ENCODE measurements around the gene ST6GAL1.

- TF ChIP-seq, protein P1, sequence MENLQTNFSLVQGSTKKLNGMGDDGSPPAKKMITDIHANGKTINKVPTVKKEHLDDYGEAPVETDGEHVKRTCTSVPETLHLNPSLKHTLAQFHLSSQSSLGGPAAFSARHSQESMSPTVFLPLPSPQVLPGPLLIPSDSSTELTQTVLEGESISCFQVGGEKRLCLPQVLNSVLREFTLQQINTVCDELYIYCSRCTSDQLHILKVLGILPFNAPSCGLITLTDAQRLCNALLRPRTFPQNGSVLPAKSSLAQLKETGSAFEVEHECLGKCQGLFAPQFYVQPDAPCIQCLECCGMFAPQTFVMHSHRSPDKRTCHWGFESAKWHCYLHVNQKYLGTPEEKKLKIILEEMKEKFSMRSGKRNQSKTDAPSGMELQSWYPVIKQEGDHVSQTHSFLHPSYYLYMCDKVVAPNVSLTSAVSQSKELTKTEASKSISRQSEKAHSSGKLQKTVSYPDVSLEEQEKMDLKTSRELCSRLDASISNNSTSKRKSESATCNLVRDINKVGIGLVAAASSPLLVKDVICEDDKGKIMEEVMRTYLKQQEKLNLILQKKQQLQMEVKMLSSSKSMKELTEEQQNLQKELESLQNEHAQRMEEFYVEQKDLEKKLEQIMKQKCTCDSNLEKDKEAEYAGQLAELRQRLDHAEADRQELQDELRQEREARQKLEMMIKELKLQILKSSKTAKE (CRISPR knock-in tag; IDR thresholded peaks at IDR 0.05; ENCODE audit: borderline replicate concordance), result no peak
- no peak for TF ChIP-seq GMEB2 (CRISPR knock-in tag; IDR thresholded peaks at IDR 0.05; ENCODE audit: low read depth)
- no peak for TF ChIP-seq TCF12 (IDR thresholded peaks at IDR 0.05)
- TF ChIP-seq TCF12 (CRISPR knock-in tag; IDR thresholded peaks at IDR 0.05), result no peak
- no peak for TF ChIP-seq CHD4 (IDR thresholded peaks at IDR 0.05; ENCODE audit: borderline replicate concordance, low read length)
- TF ChIP-seq ZBTB37 (CRISPR knock-in tag; IDR thresholded peaks at IDR 0.05), result no peak
- no peak for TF ChIP-seq CTCF (CRISPR knock-in tag; IDR thresholded peaks at IDR 0.05)
- no peak for TF ChIP-seq MBD4 (IDR thresholded peaks at IDR 0.05; ENCODE audit: borderline replicate concordance, low read length)
- TF ChIP-seq, protein P2, sequence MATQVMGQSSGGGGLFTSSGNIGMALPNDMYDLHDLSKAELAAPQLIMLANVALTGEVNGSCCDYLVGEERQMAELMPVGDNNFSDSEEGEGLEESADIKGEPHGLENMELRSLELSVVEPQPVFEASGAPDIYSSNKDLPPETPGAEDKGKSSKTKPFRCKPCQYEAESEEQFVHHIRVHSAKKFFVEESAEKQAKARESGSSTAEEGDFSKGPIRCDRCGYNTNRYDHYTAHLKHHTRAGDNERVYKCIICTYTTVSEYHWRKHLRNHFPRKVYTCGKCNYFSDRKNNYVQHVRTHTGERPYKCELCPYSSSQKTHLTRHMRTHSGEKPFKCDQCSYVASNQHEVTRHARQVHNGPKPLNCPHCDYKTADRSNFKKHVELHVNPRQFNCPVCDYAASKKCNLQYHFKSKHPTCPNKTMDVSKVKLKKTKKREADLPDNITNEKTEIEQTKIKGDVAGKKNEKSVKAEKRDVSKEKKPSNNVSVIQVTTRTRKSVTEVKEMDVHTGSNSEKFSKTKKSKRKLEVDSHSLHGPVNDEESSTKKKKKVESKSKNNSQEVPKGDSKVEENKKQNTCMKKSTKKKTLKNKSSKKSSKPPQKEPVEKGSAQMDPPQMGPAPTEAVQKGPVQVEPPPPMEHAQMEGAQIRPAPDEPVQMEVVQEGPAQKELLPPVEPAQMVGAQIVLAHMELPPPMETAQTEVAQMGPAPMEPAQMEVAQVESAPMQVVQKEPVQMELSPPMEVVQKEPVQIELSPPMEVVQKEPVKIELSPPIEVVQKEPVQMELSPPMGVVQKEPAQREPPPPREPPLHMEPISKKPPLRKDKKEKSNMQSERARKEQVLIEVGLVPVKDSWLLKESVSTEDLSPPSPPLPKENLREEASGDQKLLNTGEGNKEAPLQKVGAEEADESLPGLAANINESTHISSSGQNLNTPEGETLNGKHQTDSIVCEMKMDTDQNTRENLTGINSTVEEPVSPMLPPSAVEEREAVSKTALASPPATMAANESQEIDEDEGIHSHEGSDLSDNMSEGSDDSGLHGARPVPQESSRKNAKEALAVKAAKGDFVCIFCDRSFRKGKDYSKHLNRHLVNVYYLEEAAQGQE (IDR thresholded peaks at IDR 0.05; ENCODE audit: borderline replicate concordance in 1 of 2, low read depth in 1 of 2, low read length in 2 of 2), result no peak
- TF ChIP-seq PREB (CRISPR knock-in tag; IDR thresholded peaks at IDR 0.05), result no peak
- TF ChIP-seq ZBTB42 (CRISPR knock-in tag; IDR thresholded peaks at IDR 0.05), result no peak
- no peak for TF ChIP-seq BRCA1 (CRISPR knock-in tag; IDR thresholded peaks at IDR 0.05)
- TF ChIP-seq PHF21A (CRISPR knock-in tag; IDR thresholded peaks at IDR 0.05), result no peak
These were observed 68.6 kb downstream of the ST6GAL1 start for GRCh38 chr3:186998937-186999368.

All from HepG2 (cell line).